CD4-positive, alpha-beta T cell treated with Interleukin-6 at 100 ng/mL for 8 hours (primary cell): ENCODE results near the gene FZR1.
"Not testable (repeated sequence)": the region's sequence is repeated elsewhere in the genome, so short reads cannot be mapped to it uniquely, and the experiment has no call there.

Source experiments
- DNase-seq: peaks from one replicate; pipeline ENCODE4 v3.0.0-alpha.2; 2020; ENCODE audit warnings: mixed read lengths, low spot score

Gene FZR1

GRCh38 chr19:3573858-3574637, 67.9 kb downstream of the FZR1 start:
- peak; percentile 66 for DNase-seq

DNA sequence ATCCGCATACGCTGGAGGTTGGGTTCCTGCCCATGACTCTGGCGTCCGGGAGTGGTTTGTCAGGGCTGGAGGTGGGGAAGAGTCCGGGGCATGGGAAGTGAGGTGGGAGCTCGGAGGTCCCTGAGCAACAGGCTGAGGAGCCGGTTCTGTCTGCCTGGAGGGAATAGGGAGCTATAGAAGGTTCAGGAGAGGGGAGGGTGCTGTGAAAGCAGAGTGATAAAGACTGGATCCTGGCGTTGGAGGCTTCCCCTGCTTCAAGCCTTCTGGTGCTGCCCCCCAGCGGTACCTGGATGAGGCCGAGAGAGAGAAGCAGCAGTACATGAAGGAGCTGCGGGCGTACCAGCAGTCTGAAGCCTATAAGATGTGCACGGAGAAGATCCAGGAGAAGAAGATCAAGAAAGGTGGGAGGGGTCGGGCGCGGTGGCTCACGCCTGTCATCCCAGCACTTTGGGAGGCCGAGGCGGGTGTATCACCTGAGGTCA, 69.2 kb downstream of the FZR1 start:
- DNase-seq, result no peak

DNA sequence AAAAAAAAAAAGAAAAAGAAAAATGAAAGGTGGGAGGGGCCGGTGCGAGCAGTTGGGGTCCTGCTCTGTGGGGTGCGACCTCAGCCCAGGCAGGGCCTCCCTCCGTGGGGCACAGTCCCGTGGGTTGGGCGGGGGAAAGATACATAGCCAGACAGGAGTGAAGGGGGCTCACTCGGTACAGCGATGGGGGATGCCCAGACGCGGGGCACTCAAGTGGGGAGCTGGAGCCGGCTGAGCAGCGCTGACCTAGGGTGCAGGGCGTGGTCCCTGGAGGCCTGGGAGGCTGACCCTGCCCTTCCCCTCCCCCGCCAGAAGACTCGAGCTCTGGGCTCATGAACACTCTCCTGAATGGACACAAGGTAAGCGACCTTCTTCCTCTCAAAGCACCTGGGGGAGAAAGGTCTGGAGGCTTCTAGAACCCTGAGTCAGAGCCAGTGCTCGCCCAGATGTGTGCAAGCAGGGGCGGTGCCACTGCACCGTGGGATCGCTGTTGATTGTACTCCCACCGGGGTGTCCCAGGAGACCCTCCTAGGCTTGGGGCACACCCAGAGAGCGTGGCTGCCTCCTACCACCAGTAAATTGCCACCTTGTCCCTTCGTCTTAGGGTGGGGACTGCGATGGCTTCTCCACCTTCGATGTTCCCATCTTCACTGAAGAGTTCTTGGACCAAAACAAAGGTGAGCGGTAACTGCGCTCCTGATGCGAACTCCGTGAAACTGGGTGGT, 70.0 kb downstream of the FZR1 start:
- DNase-seq, result no peak

- no peak for DNase-seq
Measured at GRCh38 chr19:3576696-3577443, 70.8 kb downstream of the FZR1 start.

GRCh38 chr19:3577723-3578344, 71.7 kb downstream of the FZR1 start:
- no peak for DNase-seq

GRCh38 chr19:3578390-3578789, 72.3 kb downstream of the FZR1 start:
- DNase-seq, result no peak

GRCh38 chr19:3580156-3580934, 74.2 kb downstream of the FZR1 start:
- no peak for DNase-seq

GRCh38 chr19:3581792-3582191, 75.7 kb downstream of the FZR1 start:
- not testable (repeated sequence) for DNase-seq

DNA sequence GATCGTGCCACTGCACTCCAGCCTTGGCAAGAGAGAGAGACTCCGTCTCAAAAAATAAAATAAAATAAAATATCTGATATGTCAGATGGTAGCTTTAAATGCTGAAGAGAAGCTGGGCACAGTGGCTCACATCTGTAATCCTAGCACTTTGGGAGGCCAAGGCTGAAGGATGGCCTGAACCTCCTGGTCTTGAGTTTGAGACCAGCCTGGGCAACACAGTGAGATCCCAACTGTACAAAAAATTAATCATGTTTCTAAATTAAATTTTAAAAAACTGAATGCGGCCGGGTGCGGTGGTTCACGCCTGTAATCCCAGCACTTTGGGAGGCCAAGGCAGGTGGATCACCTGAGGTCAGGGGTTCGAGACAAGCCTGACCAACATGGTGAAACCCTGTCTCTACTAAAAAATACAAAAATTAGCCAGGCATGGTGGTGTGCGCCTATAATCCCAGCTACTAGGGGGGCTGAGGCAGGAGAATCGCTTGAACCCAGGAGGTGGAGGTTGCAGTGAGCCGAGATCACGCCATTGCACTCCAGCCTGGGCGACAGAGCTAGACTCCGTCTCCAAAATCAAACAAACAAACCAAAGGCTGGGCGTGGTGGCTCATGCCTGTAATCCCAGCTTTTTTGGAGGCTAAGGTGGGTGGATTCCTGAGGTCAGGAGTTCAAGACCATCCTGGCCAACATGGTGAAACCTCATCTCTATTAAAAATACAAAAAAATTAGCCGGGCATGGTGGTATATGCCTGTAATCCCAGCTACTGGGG, 78.1 kb downstream of the FZR1 start:
- not testable (repeated sequence) for DNase-seq

GRCh38 chr19:3585301-3586126, 79.4 kb downstream of the FZR1 start, which contains the start of gene GIPC3:
Gene GIPC3 (plus strand): TSS chr19:3585478. CDS start chr19:3585598, 120 bp downstream.
- no peak for DNase-seq

- DNase-seq, result no peak
Measured at GRCh38 chr19:3586127-3586626, 80.1 kb downstream of the FZR1 start.

- no peak for DNase-seq
Measured at GRCh38 chr19:3586707-3587346, 80.7 kb downstream of the FZR1 start.
